PC-3 (cell line): Measurements from ENCODE around the gene THBS4. TPM values are rescaled to one million over a fixed set of nuclear protein-coding genes. Genes with fewer than 3 reads are reported as not detected.
"Not testable (repeated sequence)": the region's sequence is repeated elsewhere in the genome, so short reads cannot be mapped to it uniquely, and the experiment has no call there.

Experiments
- ATAC-seq: fragments of 200-7000 bp; cut with Tn5 transposase; 2 replicates; pipeline ENCODE4 v1.9.1; 2020; ENCODE audit warnings: mild to moderate bottlenecking, moderate library complexity
- BruUV-seq: library from RNA; stranded (reverse); fragments of 400-500 nt; replicated peaks from 2 replicates; lab custom pipeline; 2021; lab: Mats Ljungman, UMichigan
- CTCF ChIA-PET: fragments of 300-600 bp; sonication (Branson Sonifier 250); formaldehyde crosslinking; loops from one replicate; lab custom pipeline; 2022; ENCODE audit warnings: antibody characterized with exemption; lab: Charles Lee
- POLR2A ChIA-PET: fragments of 300-600 bp; sonication (Branson Sonifier 250); formaldehyde crosslinking; loops from one replicate; lab custom pipeline; 2022; ENCODE audit warnings: antibody characterized with exemption; ENCODE audit not compliant: unreplicated experiment; lab: Charles Lee
- DNase-seq: peaks from one replicate; pipeline ENCODE4 v3.0.0-alpha.2; 2015
- H2AFZ ChIP-seq: fragments of 300-600 bp; sonication (generic); 2 replicates; pipeline ENCODE4 v1.6.0; 2016; ENCODE audit warnings: antibody characterized with exemption, low read length
- H3F3A ChIP-seq: fragments of 300-600 bp; sonication (generic); one replicate; pipeline ENCODE4 v1.6.0; 2017; ENCODE audit warnings: antibody characterized with exemption, low read length, control low read depth, mild to moderate bottlenecking; ENCODE audit not compliant: unreplicated experiment
- H3K27ac ChIP-seq: fragments of 300-600 bp; sonication (generic); 2 replicates; pipeline ENCODE4 v1.5.1; 2016; ENCODE audit warnings: mild to moderate bottlenecking, low read length
- H3K27me3 ChIP-seq: fragments of 300-600 bp; sonication (generic); 2 replicates; pipeline ENCODE4 v1.6.1; 2016; ENCODE audit warnings: low read length, mixed read lengths
- H3K36me3 ChIP-seq: fragments of 300-600 bp; sonication (generic); 2 replicates; pipeline ENCODE4 v1.6.1; 2016; ENCODE audit warnings: low read depth, mixed run types, low read length, mixed read lengths
- H3K4me1 ChIP-seq: fragments of 300-600 bp; sonication (generic); 2 replicates; pipeline ENCODE4 v1.5.1; 2016; ENCODE audit warnings: low read length; ENCODE audit not compliant: insufficient read depth
- H3K4me2 ChIP-seq: fragments of 300-600 bp; sonication (generic); 2 replicates; pipeline ENCODE4 v1.6.0; 2016; ENCODE audit warnings: low read length
- H3K4me3 ChIP-seq: fragments of 300-600 bp; sonication (generic); 2 replicates; pipeline ENCODE4 v1.5.1; 2016; ENCODE audit warnings: mild to moderate bottlenecking, low read length, mixed read lengths
- H3K79me2 ChIP-seq: fragments of 300-600 bp; sonication (generic); 2 replicates; pipeline ENCODE4 v1.6.1; 2017; ENCODE audit warnings: low read length, mixed read lengths
- H3K9ac ChIP-seq: fragments of 300-600 bp; sonication (generic); 2 replicates; pipeline ENCODE4 v1.6.0; 2016; ENCODE audit warnings: mild to moderate bottlenecking, low read length
- H3K9me2 ChIP-seq: fragments of 300-600 bp; sonication (generic); replicated peaks from 2 replicates; pipeline ENCODE4 v1.6.1; 2016; ENCODE audit warnings: mixed run types, low read length, mixed read lengths
- H3K9me3 ChIP-seq: fragments of 300-600 bp; sonication (generic); 2 replicates; pipeline ENCODE4 v1.6.1; 2016; ENCODE audit warnings: low read length, mixed read lengths
- H4K20me1 ChIP-seq: fragments of 300-600 bp; sonication (generic); 2 replicates; pipeline ENCODE4 v1.6.1; 2016; ENCODE audit warnings: low read length, mixed read lengths
- CTCF ChIP-seq: fragments of 300-600 bp; sonication (generic); conservative IDR thresholded peaks from 2 replicates; pipeline ENCODE4 v1.5.1; 2017; ENCODE audit warnings: antibody characterized with exemption, low read depth, mild to moderate bottlenecking, low read length
- EZH2 ChIP-seq: fragments of 300-600 bp; sonication (generic); IDR thresholded peaks from one replicate; pipeline ENCODE4 v1.6.1; 2017; ENCODE audit warnings: antibody characterized with exemption, mild to moderate bottlenecking, low read length; ENCODE audit not compliant: unreplicated experiment
- EZH2phosphoT487 ChIP-seq: fragments of 300-600 bp; sonication (generic); IDR thresholded peaks from 2 replicates; pipeline ENCODE4 v1.6.1; 2018; ENCODE audit warnings: mild to moderate bottlenecking, antibody characterized with exemption, low read length, borderline replicate concordance
- intact Hi-C: fragments of 100-400 bp; cut with micrococcal nuclease; formaldehyde crosslinking; loops from 2 replicates; pipeline ENCODE4 v1.9.0; 2023
- total RNA-seq: library from RNA; depleted of rRNA; stranded (reverse); fragments of >200 nt; gene quantifications from 2 replicates; pipeline ENCODE4 v1.2.3, GENCODE V29; 2014

THBS4 gene
- total RNA-seq, 1 experiment from 2014 or later = 0.29 TPM

GRCh38 chr5:80109646-80110478 lies 74.7 kb downstream of the THBS4 start:
- Histone ChIP-seq H3K27me3 (no peaks in the 10 kb centered on the region), H3K79me2 (no peaks in the 10 kb centered on the region), H3K4me1 (no peaks in the 10 kb centered on the region), H3K27ac (no peak overlapping the region), H3K9me2 (no peaks in the 10 kb centered on the region), H3K4me2 (no peak overlapping the region), H4K20me1 (no peaks in the 10 kb centered on the region), H3K36me3 (no peaks in the 10 kb centered on the region), H2AFZ (no peak overlapping the region), H3K9ac (no peak overlapping the region), H3K9me3 (no peaks in the 10 kb centered on the region), H3K4me3 (no peak overlapping the region), H3F3A (no peaks in the 10 kb centered on the region)
- DNase-seq (no peak), ATAC-seq (no peak)
- ChIA-PET POLR2A (interaction anchor here (0.5 kb wide), 1 partner anchor 213 kb away, joined by 4 read pairs; no protein-coding TSS in a partner anchor), CTCF (no interaction called here)
- intact Hi-C loops = no loop called here
- no TSS peak for BruUV-seq
- no peak for TF ChIP-seq EZH2phosphoT487
- no peak for TF ChIP-seq EZH2
- TF ChIP-seq CTCF = no peak

- H3K9me2 ChIP-seq, H3F3A ChIP-seq, H2AFZ ChIP-seq, H3K9me3 ChIP-seq, DNase-seq, POLR2A ChIA-PET, H3K27me3 ChIP-seq, BruUV-seq, H3K36me3 ChIP-seq, ATAC-seq, H3K4me1 ChIP-seq, CTCF ChIA-PET, H3K79me2 ChIP-seq, intact Hi-C loops, H3K4me3 ChIP-seq, H3K4me2 ChIP-seq, H3K9ac ChIP-seq, H4K20me1 ChIP-seq, H3K27ac ChIP-seq: not testable (repeated sequence)
These were observed 76.3 kb downstream of the THBS4 start for GRCh38 chr5:80111376-80111990.

- Histone ChIP-seq H3K27ac (no peak overlapping the region), H3K4me3 (no peak overlapping the region), H3K79me2 (no peaks in the 10 kb centered on the region), H3K4me1 (no peaks in the 10 kb centered on the region), H3K9ac (no peak overlapping the region), H3K27me3 (no peaks in the 10 kb centered on the region), H2AFZ (no peak overlapping the region), H3F3A (no peaks in the 10 kb centered on the region), H3K9me3 (no peaks in the 10 kb centered on the region), H3K9me2 (no peaks in the 10 kb centered on the region), H4K20me1 (no peaks in the 10 kb centered on the region), H3K4me2 (no peak overlapping the region), H3K36me3 (no peaks in the 10 kb centered on the region)
- DNase-seq (no peak), ATAC-seq (no peak)
- intact Hi-C loops = no loop called here
- ChIA-PET CTCF (no interaction called here), POLR2A (no interaction called here)
- no TSS peak for BruUV-seq
- TF ChIP-seq EZH2 (no peak), EZH2phosphoT487 (no peak), CTCF (no peak)
These were observed 79.7 kb downstream of the THBS4 start for GRCh38 chr5:80114860-80115259.
